Duodenal mucosa (tissue), 2 donors: ENCODE results near the gene CALML5.

ENCODE experiments used
- H3K27ac ChIP-seq: one replicate; pipeline ENCODE4 v1.7.0; 2013; ENCODE audit warnings: low read depth, low read length
- H3K27me3 ChIP-seq, 2 donors: one replicate each; pipeline ENCODE4 v1.7.0; 2013; ENCODE audit warnings: low read length in 2 of 2, control low read depth in 1 of 2; ENCODE audit not compliant: insufficient read depth in 2 of 2, control insufficient read depth in 1 of 2
- H3K36me3 ChIP-seq, 2 donors: one replicate each; pipeline ENCODE4 v1.7.0; 2013; ENCODE audit warnings: low read length in 2 of 2, control low read depth in 1 of 2; ENCODE audit not compliant: insufficient read depth in 2 of 2, control insufficient read depth in 1 of 2
- H3K4me1 ChIP-seq, 2 donors: one replicate each; pipeline ENCODE4 v1.7.0; 2013; ENCODE audit warnings: low read length in 2 of 2, control low read depth in 1 of 2; ENCODE audit not compliant: insufficient read depth in 2 of 2, control insufficient read depth in 1 of 2
- H3K4me3 ChIP-seq, 2 donors: one replicate each; pipeline ENCODE4 v1.7.0; 2013; ENCODE audit warnings: low read length in 2 of 2, low read depth in 1 of 2
- H3K9ac ChIP-seq, 2 donors: one replicate each; pipeline ENCODE4 v1.7.0; 2013; ENCODE audit warnings: low read length in 2 of 2, low read depth in 1 of 2
- H3K9me3 ChIP-seq, 2 donors: one replicate each; pipeline ENCODE4 v1.7.0; 2013; ENCODE audit warnings: low read length in 2 of 2, control low read depth in 1 of 2; ENCODE audit not compliant: control insufficient read depth in 1 of 2

Gene CALML5

GRCh38 chr10:5500910-5501309 lies 1.5 kb upstream of the CALML5 start:
- Histone ChIP-seq H3K4me1 (peaks cover 19 to 34% of the 10 kb centered on the region in 2 donors), H3K4me3 (no peak overlapping the region), H3K9me3 (no peaks in the 10 kb centered on the region), H3K9ac (peak overlapping the region in 1 of 2 donors; percentile 17), H3K27me3 (no peaks in the 10 kb centered on the region), H3K36me3 (no peaks in the 10 kb centered on the region), H3K27ac (no peak overlapping the region)

- Histone ChIP-seq H3K27ac (no peak overlapping the region), H3K4me1 (peaks cover 16 to 34% of the 10 kb centered on the region in 2 donors), H3K9ac (peak overlapping the region in 1 of 2 donors; percentile 17), H3K36me3 (no peaks in the 10 kb centered on the region), H3K4me3 (no peak overlapping the region), H3K9me3 (no peaks in the 10 kb centered on the region), H3K27me3 (no peaks in the 10 kb centered on the region)
Observed at GRCh38 chr10:5500162-5500670, 846 bp upstream of the CALML5 start.

- peaks cover 11 to 30% of the 10 kb centered on the region in 2 donors for H3K4me1 ChIP-seq
- H3K27me3 ChIP-seq = no peaks in the 10 kb centered on the region
- H3K27ac ChIP-seq = no peak overlapping the region
- H3K36me3 ChIP-seq = no peaks in the 10 kb centered on the region
- no peak overlapping the region for H3K4me3 ChIP-seq
- no peak overlapping the region for H3K9ac ChIP-seq
- no peaks in the 10 kb centered on the region for H3K9me3 ChIP-seq
Observed at GRCh38 chr10:5498791-5499492, 428 bp downstream of the CALML5 start.

GRCh38 chr10:5497948-5498730 lies 1.2 kb downstream of the CALML5 start:
- no peak overlapping the region for H3K4me3 ChIP-seq
- no peaks in the 10 kb centered on the region for H3K27me3 ChIP-seq
- no peak overlapping the region for H3K27ac ChIP-seq
- no peaks in the 10 kb centered on the region for H3K9me3 ChIP-seq
- peaks cover 6 to 21% of the 10 kb centered on the region in 2 donors for H3K4me1 ChIP-seq
- no peak overlapping the region for H3K9ac ChIP-seq
- no peaks in the 10 kb centered on the region for H3K36me3 ChIP-seq

- Histone ChIP-seq H3K4me3 (no peak overlapping the region), H3K9ac (no peak overlapping the region), H3K9me3 (peaks cover 3 to 4% of the 10 kb centered on the region in 2 donors), H3K27me3 (no peaks in the 10 kb centered on the region), H3K36me3 (no peaks in the 10 kb centered on the region), H3K27ac (no peak overlapping the region), H3K4me1 (peaks cover 0 to 13% of the 10 kb centered on the region in 2 donors)
Observed at GRCh38 chr10:5497289-5497688, 2.1 kb downstream of the CALML5 start.

GRCh38 chr10:5496261-5497250 lies 2.8 kb downstream of the CALML5 start:
- Histone ChIP-seq H3K9me3 (peaks cover 4 to 5% of the 10 kb centered on the region in 2 donors), H3K9ac (no peak overlapping the region), H3K27me3 (no peaks in the 10 kb centered on the region), H3K27ac (no peak overlapping the region), H3K36me3 (no peaks in the 10 kb centered on the region), H3K4me1 (peaks cover 0 to 12% of the 10 kb centered on the region in 2 donors), H3K4me3 (no peak overlapping the region)

GRCh38 chr10:5494611-5495010 lies 4.8 kb downstream of the CALML5 start:
- Histone ChIP-seq H3K9ac (no peak overlapping the region), H3K27me3 (no peaks in the 10 kb centered on the region), H3K36me3 (no peaks in the 10 kb centered on the region), H3K9me3 (peaks cover 4 to 5% of the 10 kb centered on the region in 2 donors), H3K4me1 (no peaks in the 10 kb centered on the region), H3K27ac (no peak overlapping the region), H3K4me3 (no peak overlapping the region)

- Histone ChIP-seq H3K9ac (no peak overlapping the region), H3K4me3 (no peak overlapping the region), H3K36me3 (no peaks in the 10 kb centered on the region), H3K9me3 (peaks cover 4 to 5% of the 10 kb centered on the region in 2 donors), H3K4me1 (peaks cover 0 to 7% of the 10 kb centered on the region in 2 donors), H3K27me3 (no peaks in the 10 kb centered on the region), H3K27ac (no peak overlapping the region)
Observed at GRCh38 chr10:5493691-5494090, 5.7 kb downstream of the CALML5 start.

GRCh38 chr10:5492929-5493576 lies 6.3 kb downstream of the CALML5 start:
- Histone ChIP-seq H3K4me1 (peaks cover 4 to 12% of the 10 kb centered on the region in 2 donors), H3K27ac (no peak overlapping the region), H3K9me3 (peaks cover 4 to 5% of the 10 kb centered on the region in 2 donors), H3K4me3 (no peak overlapping the region), H3K9ac (no peak overlapping the region), H3K27me3 (no peaks in the 10 kb centered on the region), H3K36me3 (no peaks in the 10 kb centered on the region)
